ENCODE results near the gene RAMP3. TPM values are rescaled to one million over a fixed set of nuclear protein-coding genes. Genes with fewer than 3 reads are reported as not detected.

The RAMP3 gene
- total RNA-seq (100 to 1,000 TPM in 1 of 9 donors, 10 to 100 TPM in 8; 19.2 to 107 (median 38.8) TPM), polyA plus RNA-seq (10 to 100 TPM; 43.2 to 47.5 TPM)
- long read RNA-seq, donor 1, transcript RAMP3-201 (3 exons, 1,323 nt), result major isoform, 35 of 48 reads
- long read RNA-seq, donor 1, partial matches to known transcripts, result 0 of 48 reads
- long read RNA-seq, donor 1, other reads (novel, unspliced or antisense), result 11 of 48 reads
- long read RNA-seq, donor 2, transcript RAMP3-202 (4 exons, 559 nt), result minor isoform, 5 of 301 reads
- long read RNA-seq, donor 2, transcript RAMP3-201 (3 exons, 1,323 nt), result major isoform, 254 of 301 reads
- long read RNA-seq, donor 2, partial matches to known transcripts, result 10 of 301 reads
- long read RNA-seq, donor 2, other reads (novel, unspliced or antisense), result 31 of 301 reads
- long read RNA-seq, donor 3, transcript RAMP3-201 (3 exons, 1,323 nt), result major isoform, 24 of 38 reads
- long read RNA-seq, donor 3, partial matches to known transcripts, result 6 of 38 reads
- long read RNA-seq, donor 3, other reads (novel, unspliced or antisense), result 8 of 38 reads

DNA sequence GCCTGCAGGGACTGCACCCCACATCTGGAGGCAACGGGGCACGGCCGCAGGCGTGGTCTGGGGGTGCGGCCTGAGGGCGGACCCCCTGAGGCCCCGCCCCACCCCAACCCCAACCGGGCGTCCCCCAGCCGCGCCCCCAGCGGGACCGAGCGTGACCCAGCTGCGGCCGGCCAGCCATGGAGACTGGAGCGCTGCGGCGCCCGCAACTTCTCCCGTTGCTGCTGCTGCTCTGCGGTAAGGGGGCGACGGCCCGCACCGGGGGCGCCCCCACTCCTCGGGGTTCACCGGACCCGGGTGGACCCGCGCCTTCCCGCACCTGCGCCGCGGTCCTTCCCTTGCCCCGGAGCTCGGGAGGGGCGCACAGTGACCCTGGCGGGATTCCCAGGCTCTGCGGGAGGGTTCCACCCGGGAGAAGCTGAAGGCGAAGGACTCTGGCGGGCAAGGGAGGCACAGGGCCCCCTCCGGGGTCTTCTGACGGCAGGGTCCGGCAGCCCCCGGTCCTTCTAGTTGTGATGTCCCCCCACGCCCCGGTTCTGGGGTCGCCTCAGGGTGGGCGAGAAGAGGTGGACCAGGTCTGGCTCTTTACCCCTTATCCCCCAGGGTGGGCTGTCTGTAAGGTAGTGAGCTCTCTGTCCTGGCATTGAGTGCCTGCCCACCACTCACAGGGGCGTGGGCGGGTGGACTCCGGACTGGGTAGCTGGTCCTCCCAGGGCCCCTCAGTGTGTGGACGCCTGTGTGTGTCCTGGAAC is at the start of gene RAMP3:
Gene RAMP3, plus strand, starts transcription at position 139 of the 749 bp plus-strand sequence. Its CDS starts 38 bp downstream, at position 177.
- peak in 3 of 5 donors; percentile 41 to 43 (median 42) for DNase-seq
- Histone ChIP-seq H3K27me3 (peaks cover 0 to 18% (median 9%) of the 10 kb centered on the region in 9 donors), H3K9me3 (no peaks in the 10 kb centered on the region), H3K4me3 (peak within 1 kb of the TSS; percentile 24 to 75 (median 68)), H3K4me1 (peaks cover 0 to 21% (median 4%) of the 10 kb centered on the region in 12 donors), H3K36me3 (no peaks in the 10 kb centered on the region), H3K27ac (peak within 1 kb of the TSS; percentile 66 to 93 (median 83))
- intact Hi-C loops (cut with DNase I), result loop anchor here in 8 of 10 donors (2.0 to 10.0 kb wide), 9 partner anchors 54 to 707 kb away; no protein-coding TSS in a partner anchor
- WGBS, 4 donors, result 9 to 25% (median 13%) methylated on average over 27 to 56 of the region's 56 CpGs
- peak in 3 of 4 donors; percentile 47 to 52 (median 51) for ATAC-seq
- TF ChIP-seq CTCF (IDR thresholded peaks at IDR 0.05) (no peak), POLR2A (IDR thresholded peaks at IDR 0.05) (peak in 1 of 2 donors; percentile 42)

- ATAC-seq (no peak), DNase-seq (no peak)
- H3K36me3 ChIP-seq, result peaks cover 4 to 55% (median 52%) of the 10 kb centered on the region in 9 donors
- no peak for TF ChIP-seq CTCF (IDR thresholded peaks at IDR 0.05)
- no peak for TF ChIP-seq POLR2A (IDR thresholded peaks at IDR 0.05)
- H3K27ac ChIP-seq, result no peak overlapping the region
- H3K4me3 ChIP-seq, result no peak overlapping the region
- 59 to 81% (median 70%) methylated on average over 6 to 8 of the region's 8 CpGs for WGBS, 4 donors
- no peaks in the 10 kb centered on the region for H3K9me3 ChIP-seq
- intact Hi-C loops (cut with DNase I), result loop anchor here in 2 of 10 donors (5.0 kb wide), 2 partner anchors 107 to 222 kb away; partner anchors contain the start of genes CCM2 (in 1 of the 2) and PURB (in 1 of the 2)
- no peaks in the 10 kb centered on the region for H3K27me3 ChIP-seq
- peaks cover 5 to 72% (median 44%) of the 10 kb centered on the region in 12 donors for H3K4me1 ChIP-seq
These were observed 48.7 kb upstream of the RAMP3 start for GRCh38 chr7:45108863-45109262.

DNA sequence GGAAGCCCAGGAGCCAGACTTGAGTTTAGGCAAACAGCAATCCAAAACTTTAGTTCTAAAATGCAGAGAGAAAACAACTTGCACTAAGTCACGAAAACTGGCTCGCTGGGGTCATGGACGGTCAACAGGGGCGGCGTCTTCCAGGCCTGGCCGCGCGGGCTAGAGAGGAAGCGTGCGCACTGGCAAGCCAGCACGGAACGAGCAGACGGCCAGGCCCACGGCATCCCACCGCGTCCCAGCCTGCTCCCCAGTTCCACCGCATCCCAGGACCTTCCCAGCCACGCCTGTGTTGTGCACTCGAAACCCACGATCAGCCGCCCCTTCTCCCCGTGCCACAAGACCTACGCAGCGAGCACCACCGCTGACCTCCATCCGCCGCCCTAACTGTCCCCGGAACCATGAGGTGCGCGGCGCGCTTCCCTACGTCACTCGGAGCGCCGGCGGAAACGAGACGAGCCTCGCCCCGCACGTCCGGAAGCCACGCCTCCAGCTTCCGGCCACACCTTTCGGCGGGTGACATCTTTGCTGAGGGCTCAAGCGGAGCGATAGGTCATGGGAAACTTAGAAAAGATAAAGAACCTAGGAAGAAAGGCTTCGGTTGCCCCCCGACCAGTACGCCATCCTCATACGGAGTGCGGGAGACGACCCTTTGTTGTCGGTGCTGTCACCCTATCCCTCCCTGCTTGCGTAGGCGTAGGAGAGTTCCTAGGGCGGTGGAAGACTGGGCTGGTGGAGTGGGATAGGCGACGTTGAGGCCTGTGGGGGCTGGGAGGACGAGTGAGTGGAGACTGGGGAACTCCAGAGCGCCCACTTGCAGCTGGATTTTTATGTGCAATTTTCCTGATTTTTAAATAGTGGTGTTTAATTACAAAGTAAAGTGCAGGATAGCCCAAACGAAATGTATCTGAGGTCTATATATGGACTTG is 46.0 kb upstream of the RAMP3 start, which contains the start of gene TBRG4:
Gene TBRG4, minus strand, starts transcription at position 400 of the 926 bp plus-strand sequence. CDS start 2,460 bp downstream, outside the sequence.
- peak; percentile 99 for ATAC-seq
- peak; percentile 93 to 97 (median 96) for DNase-seq
- 0 to 1% (median 0%) methylated on average over 36 to 64 of the region's 64 CpGs for WGBS, 4 donors
- Histone ChIP-seq H3K36me3 (peaks cover 0 to 28% (median 25%) of the 10 kb centered on the region in 9 donors), H3K27me3 (no peaks in the 10 kb centered on the region), H3K9me3 (no peaks in the 10 kb centered on the region), H3K4me3 (peak within 1 kb of the TSS; percentile 51 to 92 (median 78)), H3K27ac (peak within 1 kb of the TSS; percentile 86 to 98 (median 94)), H3K4me1 (peaks cover 5 to 49% (median 38%) of the 10 kb centered on the region in 12 donors)
- TF ChIP-seq POLR2A (IDR thresholded peaks at IDR 0.05) (peak in 1 of 2 donors; percentile 81), CTCF (IDR thresholded peaks at IDR 0.05) (peak in 11 of 12 donors; percentile 16 to 63 (median 40))
- intact Hi-C loops (cut with DNase I), result loop anchor here in 6 of 10 donors (1.0 to 10.0 kb wide), 12 partner anchors 109 to 537 kb away; partner anchors contain the start of genes CCM2 (in 4 of the 6), TMED4 (in 2 of the 6), DDX56 (in 1 of the 6) and PURB (in 1 of the 6)
